ENCODE measurements around the gene EXOC3L2. TPM values are rescaled to one million over a fixed set of nuclear protein-coding genes. Genes with fewer than 3 reads are reported as not detected.

EXOC3L2 gene
- total and polyA plus RNA-seq, 10 of the 15 experiments (the other 5 are each of a cell fraction or from before 2014, with no cell fraction given) = not detected

GRCh38 chr19:45244133-45244794, 943 bp downstream of the EXOC3L2 start:
- no TSS peak for BruUV-seq (replicated peaks)
- in situ Hi-C loops (cut with MboI) (no loop called here), intact Hi-C loops (cut with micrococcal nuclease; ENCODE audit: unreplicated experiment) (no loop called here)
- H4K20me1 ChIP-seq (ENCODE audit: control insufficient read depth, insufficient read depth) = no peaks in the 10 kb centered on the region
- RAD21 ChIA-PET (ENCODE audit: unreplicated experiment) = no interaction called here
- peaks cover 4% of the 10 kb centered on the region; the same call in 1 of the 2 replicates for H3K4me1 ChIP-seq (ENCODE audit: control insufficient read depth, insufficient read depth, low read length)
- no peak for ATAC-seq
- POLR2A ChIA-PET = no interaction called here
- CTCF ChIA-PET = no interaction called here
- no peaks in the 10 kb centered on the region for H3K9me3 ChIP-seq (replicated peaks; ENCODE audit: control insufficient read depth, insufficient read depth, low read length)
- no peak overlapping the region for H3K4me3 ChIP-seq
- FAIRE-seq = no peak
- TF ChIP-seq CBX5 (IDR thresholded peaks at IDR 0.05; ENCODE audit: low read depth) (no peak), JUNB (IDR thresholded peaks at IDR 0.05) (no peak), CEBPB (IDR thresholded peaks at IDR 0.05; ENCODE audit: borderline replicate concordance in 1 of 2, low read depth in 2 of 2, low read length in 2 of 2) (no peak), ZBTB33 (IDR thresholded peaks at IDR 0.05) (no peak)
- H3K4me2 ChIP-seq (ENCODE audit: control insufficient read depth, insufficient read depth) = no peak overlapping the region
- H3K27me3 ChIP-seq (replicated peaks in 1 of 2; ENCODE audit: control insufficient read depth in 2 of 2, insufficient read depth in 2 of 2, low read length in 1 of 2) = no peaks in the 10 kb centered on the region
- no peak overlapping the region for H3K27ac ChIP-seq (ENCODE audit: control insufficient read depth, insufficient read depth)
- H3K79me2 ChIP-seq (ENCODE audit: control insufficient read depth, insufficient read depth, low read length) = no peaks in the 10 kb centered on the region
- no peaks in the 10 kb centered on the region for H3K36me3 ChIP-seq (ENCODE audit: control insufficient read depth in 2 of 2, insufficient read depth in 2 of 2, low read length in 1 of 2)
- SMC1A ChIA-PET (ENCODE audit: uncharacterized antibody, unreplicated experiment) = no interaction called here
- no peak overlapping the region for H3K9ac ChIP-seq (ENCODE audit: control insufficient read depth, insufficient read depth, low read length)
- 32% methylated on average over 15 of the region's 15 CpGs for WGBS (ENCODE audit: insufficient coverage, insufficient replicate concordance, low lambda C conversion rate, missing lambda C conversion rate)
- no peak overlapping the region for H2AFZ ChIP-seq (ENCODE audit: control insufficient read depth, low read depth, low read length)
- DNase-seq (ENCODE audit: low read depth, low spot score) = no peak

GRCh38 chr19:45243144-45243732, 2.0 kb downstream of the EXOC3L2 start:
- no peaks in the 10 kb centered on the region for H3K36me3 ChIP-seq (ENCODE audit: control insufficient read depth in 2 of 2, insufficient read depth in 2 of 2, low read length in 1 of 2)
- ATAC-seq (no peak), DNase-seq (ENCODE audit: low read depth, low spot score) (no peak), FAIRE-seq (no peak)
- no peaks in the 10 kb centered on the region for H3K79me2 ChIP-seq (ENCODE audit: control insufficient read depth, insufficient read depth, low read length)
- WGBS (ENCODE audit: insufficient coverage, insufficient replicate concordance, low lambda C conversion rate, missing lambda C conversion rate) = 56% methylated on average over 13 of the region's 13 CpGs
- SMC1A ChIA-PET (ENCODE audit: uncharacterized antibody, unreplicated experiment) = no interaction called here
- intact Hi-C loops (cut with micrococcal nuclease; ENCODE audit: unreplicated experiment) = no loop called here
- H3K4me3 ChIP-seq = no peak overlapping the region
- H3K4me1 ChIP-seq (ENCODE audit: control insufficient read depth, insufficient read depth, low read length) = no peaks in the 10 kb centered on the region
- TF ChIP-seq TCF7 (IDR thresholded peaks at IDR 0.05; ENCODE audit: borderline replicate concordance) = no peak
- no peak for TF ChIP-seq SIN3A (IDR thresholded peaks at IDR 0.05; ENCODE audit: low read depth, low read length)
- no peak for TF ChIP-seq ZNF207 (IDR thresholded peaks at IDR 0.05; ENCODE audit: borderline replicate concordance)
- TF ChIP-seq KLF5 (IDR thresholded peaks at IDR 0.05; ENCODE audit: partially characterized antibody) = no peak
- no peak for TF ChIP-seq POLR2AphosphoS5 (IDR thresholded peaks at IDR 0.05; ENCODE audit: low read length)
- TF ChIP-seq STAT3 (IDR thresholded peaks at IDR 0.05; ENCODE audit: low read depth, low read length) = no peak
- no peak for TF ChIP-seq NFYB (IDR thresholded peaks at IDR 0.05; ENCODE audit: insufficient read depth, low read depth, low read length)
- TF ChIP-seq ZNF622 (IDR thresholded peaks at IDR 0.05) = no peak
- no peak overlapping the region for H2AFZ ChIP-seq (ENCODE audit: control insufficient read depth, low read depth, low read length)
- H3K4me2 ChIP-seq (ENCODE audit: control insufficient read depth, insufficient read depth) = no peak overlapping the region
- RAD21 ChIA-PET (ENCODE audit: unreplicated experiment) = no interaction called here
- POLR2A ChIA-PET = no interaction called here
- in situ Hi-C loops (cut with MboI) = no loop called here
- CTCF ChIA-PET = interaction anchor here (0.8 kb wide), 1 partner anchor 224 kb away, joined by 3 read pairs; no protein-coding TSS in a partner anchor
- H4K20me1 ChIP-seq (ENCODE audit: control insufficient read depth, insufficient read depth) = no peaks in the 10 kb centered on the region
- no peak overlapping the region for H3K9ac ChIP-seq (ENCODE audit: control insufficient read depth, insufficient read depth, low read length)
- no TSS peak for BruUV-seq (replicated peaks)
- no peaks in the 10 kb centered on the region for H3K27me3 ChIP-seq (replicated peaks in 1 of 2; ENCODE audit: control insufficient read depth in 2 of 2, insufficient read depth in 2 of 2, low read length in 1 of 2)
- H3K27ac ChIP-seq (ENCODE audit: control insufficient read depth, insufficient read depth) = no peak overlapping the region
- H3K9me3 ChIP-seq (replicated peaks; ENCODE audit: control insufficient read depth, insufficient read depth, low read length) = no peaks in the 10 kb centered on the region

All from GM12878 (cell line).